ENCODE measurements around the gene MRPS27.

Gene MRPS27

DNA sequence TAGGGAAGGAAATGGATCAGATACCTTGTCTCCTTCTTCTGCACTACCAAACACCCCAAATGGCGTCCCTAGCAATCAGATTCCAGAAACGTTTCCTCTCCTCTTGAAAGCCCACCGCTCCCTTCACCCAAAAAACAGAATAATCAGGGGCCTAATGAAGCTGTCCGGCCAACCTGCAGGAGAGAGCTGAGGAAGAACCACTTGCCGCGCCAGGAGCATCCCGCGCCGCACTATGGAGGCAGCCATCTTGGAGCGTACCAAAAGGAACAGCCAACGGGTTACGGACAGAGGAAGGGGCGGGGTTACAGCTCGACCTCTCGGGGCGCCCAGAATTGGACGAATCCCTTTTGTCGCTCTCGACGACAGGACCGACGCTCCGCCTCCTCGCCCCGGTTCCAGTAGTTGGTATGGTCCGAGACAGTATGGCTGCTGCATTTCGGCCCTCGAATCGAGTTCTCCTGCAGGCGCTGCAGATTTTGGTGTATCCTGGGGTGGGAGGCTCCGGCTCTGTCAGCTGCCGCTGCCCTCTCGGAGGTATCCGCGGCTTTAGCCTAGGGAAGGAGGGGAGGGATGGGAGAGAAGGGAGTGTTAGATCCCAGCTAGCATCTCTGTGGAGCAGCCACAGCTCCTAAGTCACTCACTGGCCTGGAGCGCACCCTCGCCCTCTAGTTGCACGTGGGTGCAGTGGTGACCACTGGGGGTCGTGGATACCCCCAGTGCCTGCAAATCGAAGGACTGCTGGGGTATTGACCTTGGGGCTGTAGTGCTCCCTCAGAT, at the start of gene MRPS27, which contains the start of gene PTCD2:
Gene MRPS27, minus strand, starts transcription at position 265 of the 777 bp plus-strand sequence. Its CDS starts 19 bp downstream, at position 246.
Gene PTCD2, plus strand, starts transcription at position 398 of the 777 bp plus-strand sequence. Its CDS starts 10 bp downstream, at position 408.
- DNase-seq: peak; percentile 90

DNA sequence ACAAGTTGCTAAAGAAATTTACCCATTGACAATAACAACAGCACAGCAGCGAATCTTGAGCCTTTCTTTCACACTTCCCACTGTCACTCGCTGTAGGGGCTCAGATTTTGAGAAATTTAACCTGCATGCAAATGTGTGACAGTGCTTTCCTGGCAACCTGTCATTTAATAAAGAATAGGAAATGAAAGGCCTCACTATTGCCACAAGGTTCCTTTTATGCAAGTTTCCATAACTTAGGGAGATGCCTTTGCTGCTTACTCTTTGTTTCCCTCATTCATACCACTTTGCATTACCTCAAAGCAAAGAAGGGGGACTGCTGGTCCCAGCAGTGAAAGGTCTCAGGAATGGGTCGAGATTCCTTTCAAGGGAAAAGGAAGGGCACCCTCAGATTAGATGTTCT, 49.7 kb upstream of the MRPS27 start:
- no peak for DNase-seq

DNA sequence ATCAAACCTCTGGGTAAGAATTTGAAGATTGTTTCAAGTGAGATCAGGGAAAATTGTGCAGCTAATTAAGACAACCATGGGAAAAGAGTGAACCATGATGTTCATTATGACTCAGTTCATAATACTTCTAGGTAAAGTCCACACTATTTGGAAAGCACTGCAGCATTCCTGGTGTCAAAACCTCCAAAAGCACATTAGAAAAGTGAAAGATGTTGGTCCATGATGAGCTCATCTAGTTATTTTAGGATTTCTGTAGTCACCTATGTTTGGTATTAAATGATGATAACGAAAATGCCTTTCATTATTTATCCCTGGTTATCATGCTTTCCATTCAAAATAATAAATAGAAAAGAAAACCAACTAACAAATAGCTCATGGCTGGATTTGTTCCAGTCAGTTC, 49.3 kb upstream of the MRPS27 start:
- DNase-seq: no peak

DNA sequence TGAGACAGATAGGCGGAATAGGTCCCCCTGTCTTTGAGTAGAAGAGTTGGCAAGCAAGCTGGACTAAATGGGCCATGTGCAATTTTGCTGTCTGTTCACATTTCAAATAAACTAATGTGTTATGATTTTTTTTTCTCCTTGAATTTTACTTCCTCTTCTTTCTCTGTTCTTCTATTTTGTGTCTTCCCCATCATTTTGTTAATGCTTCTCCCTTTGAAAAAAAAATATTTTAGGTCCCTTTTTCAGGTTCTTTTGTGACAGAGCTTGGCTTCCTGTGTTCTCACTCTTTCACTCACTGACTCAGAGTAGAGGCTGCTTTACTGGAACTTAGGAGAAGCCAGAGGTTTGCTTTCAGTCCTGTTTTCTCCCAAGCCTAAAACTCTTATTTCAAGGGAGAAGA, 48.2 kb upstream of the MRPS27 start:
- no peak for DNase-seq

DNA sequence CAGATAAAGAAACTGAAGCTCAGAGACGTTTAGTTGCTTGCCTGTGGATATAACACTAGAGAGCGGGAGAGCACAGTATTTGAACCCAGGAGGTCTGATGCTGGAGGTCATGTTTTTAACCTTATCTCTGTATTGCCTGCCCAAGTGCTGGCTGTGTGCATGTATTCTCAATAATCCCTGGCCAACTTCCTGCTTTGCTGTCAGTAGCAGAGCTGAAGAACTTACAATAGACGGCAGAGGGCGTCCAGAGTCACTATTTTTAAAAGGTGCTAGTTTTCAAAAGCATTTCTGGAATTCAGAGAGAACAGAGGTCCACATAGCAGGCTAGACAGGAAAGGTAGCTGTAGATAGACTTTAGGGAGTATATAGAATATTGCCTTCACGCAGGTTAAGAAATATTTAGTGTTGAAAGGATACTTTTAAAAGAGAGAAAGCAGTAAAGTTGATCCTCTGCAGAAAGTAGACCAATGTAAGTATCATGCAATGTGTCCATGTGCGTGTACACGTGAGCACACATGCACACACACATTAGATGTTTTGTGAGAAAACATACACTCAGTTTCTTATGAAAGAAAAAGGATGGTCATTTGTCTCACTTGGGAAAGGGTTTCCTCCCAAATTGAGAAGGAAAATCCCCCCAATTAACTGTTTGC, 46.4 kb upstream of the MRPS27 start:
- DNase-seq: no peak

DNA sequence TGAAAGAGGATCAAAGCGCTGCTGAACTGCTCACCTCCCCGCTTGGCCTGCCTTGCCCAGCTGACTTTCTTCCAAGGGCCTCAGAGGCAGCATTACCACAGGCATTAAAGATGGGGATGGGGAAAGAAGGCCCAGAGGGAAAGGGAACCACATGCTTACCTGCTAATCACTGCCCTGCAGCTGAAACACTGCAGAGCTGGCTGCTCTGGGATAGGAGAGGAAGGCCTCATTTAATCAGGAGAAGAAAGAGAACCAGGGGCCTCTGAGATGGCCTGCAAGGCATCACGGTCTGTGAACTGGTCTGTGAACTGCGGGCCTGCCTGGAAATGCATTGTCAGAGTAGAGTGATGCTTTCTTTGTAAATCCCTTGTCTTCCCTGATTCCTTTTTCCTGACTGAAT, 44.9 kb upstream of the MRPS27 start:
- no peak for DNase-seq

DNA sequence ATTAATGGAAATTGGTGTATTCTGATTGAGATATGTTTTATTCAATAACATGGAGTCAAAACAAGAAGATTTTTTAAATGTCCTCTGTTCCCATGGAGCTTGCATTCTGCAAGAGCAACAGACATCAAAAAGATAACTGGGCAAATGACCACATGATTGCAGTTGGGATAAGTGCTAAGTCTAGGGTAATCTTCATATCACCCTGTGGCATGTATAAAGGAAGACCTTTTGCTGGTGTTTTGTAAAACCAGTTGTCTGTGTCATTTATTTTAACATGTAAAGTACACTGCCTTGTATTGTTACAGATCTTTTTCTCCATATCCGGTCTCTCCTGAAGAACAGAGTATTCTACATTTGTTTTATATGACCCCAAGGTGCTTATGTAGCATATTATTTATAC, 44.1 kb upstream of the MRPS27 start:
- no peak for DNase-seq

DNA sequence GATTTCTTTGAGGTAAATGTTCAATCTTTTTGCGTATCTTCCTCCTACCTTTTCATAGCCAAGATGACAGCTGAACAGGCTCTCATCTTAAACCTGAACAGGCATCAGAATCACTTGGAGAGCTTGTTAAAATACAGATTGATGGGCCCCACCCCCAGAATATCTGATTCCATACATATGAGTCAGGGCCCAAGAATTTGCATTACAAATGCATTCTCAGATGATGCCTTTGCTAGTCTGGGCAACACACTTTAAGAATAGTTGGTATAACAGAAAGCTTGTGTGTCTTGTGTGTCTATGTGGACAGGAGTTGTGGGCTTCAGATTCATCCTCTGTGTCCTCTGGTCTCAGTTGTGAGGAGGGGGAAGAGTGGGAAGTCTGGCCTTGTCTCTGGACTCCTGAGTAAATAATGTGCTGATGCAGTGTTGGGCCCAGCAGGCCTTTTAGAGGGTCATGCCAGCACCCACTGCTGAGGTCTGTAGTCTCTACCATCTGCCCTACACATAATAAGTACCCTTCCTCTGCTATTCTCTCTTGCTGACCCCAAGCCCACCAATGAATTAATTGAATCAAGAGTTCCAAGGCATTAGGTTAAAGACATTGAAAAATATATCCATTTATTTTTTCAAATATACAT, 43.2 kb upstream of the MRPS27 start:
- no peak for DNase-seq

DNA sequence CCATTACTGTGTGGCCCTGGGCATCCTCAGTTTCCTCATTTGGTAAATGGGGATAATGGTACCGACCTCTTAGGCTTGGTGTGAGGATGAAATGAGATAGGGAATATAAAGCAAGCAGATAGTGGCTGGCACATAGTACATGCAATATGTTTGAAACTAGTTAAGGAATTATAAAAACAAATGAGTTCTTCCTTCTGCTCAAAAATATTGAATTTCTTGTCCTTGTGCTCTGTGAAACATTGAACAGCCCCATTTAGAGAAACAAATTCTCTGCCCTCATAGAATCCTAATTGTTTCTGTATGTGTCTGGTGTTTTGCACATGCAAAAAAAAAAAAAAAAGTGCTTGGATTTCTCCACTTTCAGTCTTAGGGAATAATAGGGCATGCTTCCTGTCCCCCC, 39.8 kb upstream of the MRPS27 start:
- DNase-seq: no peak

DNA sequence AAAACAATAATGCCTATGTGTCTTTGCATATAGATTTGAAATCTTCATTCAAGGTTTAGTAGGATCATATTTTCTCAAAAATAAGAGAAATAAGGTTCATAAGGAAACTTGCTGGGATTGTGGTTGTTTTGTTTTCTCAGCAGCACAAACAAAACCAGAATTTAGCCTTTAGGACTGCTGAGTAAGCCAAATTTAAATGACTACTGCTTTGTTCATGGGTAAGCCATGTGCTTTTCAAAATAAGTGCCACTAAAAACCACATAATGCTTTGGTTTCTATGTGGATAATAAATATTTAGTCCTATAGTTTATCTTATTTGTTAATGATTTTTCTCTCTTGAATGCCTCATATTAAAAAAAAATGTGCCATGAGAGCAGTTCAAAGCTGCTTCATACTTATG, 38.9 kb upstream of the MRPS27 start:
- DNase-seq: no peak

DNA sequence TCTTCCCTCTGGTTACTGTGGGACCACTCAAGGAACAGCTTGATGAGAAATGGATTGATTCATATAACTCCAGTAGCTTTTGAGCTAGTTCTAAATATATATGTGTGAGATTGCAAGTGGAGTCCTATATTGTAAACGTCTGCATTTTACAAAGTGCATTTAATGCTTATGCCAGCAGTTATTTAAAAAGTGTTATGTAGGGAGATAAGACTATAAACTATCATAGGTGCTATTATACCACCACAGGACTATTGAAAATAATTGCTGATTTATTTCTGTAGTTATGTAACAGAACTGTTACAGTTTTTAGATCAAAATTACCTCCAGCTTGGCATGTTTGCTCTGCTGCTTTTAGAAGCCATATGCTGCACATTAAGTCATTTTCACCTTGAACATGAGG, 36.3 kb upstream of the MRPS27 start:
- DNase-seq: no peak

DNA sequence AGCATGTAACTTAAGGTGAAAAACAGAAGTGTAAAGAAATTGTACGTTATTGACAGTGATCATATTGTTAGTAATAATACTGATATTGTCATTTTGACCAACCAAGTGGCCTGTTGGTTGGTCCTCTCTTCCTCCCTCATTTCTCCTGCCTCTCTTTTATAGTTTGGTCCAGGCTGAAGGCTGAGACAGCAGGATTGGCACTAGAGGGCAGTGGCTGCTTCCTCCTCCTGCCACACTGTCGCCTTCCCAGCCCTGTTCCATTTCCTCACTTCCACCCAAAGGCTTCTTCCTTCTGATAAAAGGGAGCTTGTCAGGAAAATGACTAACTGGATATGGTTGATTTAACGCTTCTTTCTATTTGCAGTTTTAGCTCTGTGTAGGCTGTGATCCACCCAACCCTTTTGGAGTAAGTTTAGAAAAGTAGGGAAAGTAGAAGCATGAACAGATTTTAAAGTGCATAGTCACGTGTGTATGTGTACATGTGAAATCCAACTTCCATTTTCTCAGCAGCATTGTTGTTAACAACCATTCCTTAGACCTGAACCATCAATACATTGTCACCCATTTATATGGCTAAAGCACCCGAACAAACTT, 35.8 kb upstream of the MRPS27 start:
- DNase-seq: no peak

DNA sequence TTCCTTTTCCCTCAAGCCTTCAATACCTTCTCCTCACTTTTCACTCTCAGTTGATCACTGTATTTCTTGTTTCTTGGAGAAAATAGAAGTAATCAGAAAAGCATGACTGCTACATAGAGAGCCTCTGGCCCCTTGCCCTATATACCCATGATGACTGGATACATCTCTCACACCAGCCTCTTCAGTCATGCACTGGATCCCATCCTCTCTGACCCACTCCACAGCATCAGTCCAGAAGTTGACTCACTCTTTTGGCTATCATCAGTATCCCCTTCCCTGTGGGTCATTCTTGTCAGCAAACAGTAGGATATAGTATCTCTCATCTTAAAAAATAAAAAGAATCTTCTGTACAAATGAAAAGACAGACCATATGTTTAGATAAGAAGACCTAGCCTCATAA, 33.0 kb upstream of the MRPS27 start:
- DNase-seq: no peak

DNA sequence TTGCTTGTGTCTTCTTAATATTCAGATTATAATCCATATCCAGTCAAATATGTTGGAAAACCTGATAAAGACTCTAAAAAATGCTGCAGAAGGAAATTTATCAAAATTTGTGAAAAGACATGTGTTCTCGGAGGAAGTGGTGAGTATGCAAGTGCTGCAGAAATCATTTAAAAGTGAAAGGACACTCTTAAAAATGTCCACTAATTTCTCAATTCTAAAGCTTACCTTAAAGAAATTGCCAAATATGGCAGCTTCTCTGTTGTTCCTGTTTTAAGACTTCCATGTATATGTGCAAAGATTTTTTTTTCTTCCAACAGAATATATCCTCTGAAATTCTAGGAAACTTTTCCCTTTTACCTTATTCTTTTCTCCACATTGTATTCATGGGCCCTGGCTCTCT, 32.6 kb upstream of the MRPS27 start:
- no peak for DNase-seq

DNA sequence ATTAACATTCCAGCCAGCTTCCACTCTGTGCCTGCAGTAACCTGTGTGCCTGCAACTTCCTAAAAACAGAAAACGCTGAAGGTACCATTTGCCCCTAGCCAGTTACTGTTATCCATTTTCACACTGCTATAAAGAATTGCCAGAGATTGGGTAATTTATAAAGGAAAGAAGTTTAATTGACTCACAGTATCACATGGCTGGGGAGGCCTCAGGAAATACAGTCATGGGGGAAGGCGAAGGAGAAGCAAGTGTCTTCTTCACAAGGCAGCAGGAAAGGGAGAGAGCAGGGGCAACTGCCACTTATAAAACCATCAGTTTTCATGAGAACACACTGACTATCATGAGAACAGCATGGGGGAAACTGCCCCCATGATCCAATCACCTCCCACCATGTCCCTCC, 31.3 kb upstream of the MRPS27 start:
- DNase-seq: no peak

DNA sequence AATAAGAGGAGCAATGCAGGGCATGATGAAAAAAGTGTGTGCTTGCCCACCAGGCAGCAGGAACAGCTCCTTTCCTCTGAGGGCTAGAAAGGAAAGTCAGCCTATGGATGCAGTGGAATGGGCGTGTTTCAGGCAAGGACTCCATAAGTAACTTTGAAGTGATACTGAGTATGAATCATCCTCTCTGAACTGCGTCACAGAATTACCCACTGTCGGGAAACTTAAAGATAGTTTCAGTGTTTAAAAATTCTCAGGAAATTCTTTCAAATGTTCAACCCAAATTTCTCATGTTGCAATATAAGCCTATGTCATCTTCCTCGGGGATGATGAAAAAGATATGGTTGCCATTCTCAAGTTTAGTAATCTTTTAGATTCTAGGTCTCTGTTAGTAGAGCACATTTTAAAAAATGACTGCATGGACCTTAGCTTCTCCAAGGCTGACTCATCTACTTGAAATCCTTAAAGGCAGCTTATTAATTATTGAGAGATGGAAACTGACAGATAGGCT, 27.8 kb upstream of the MRPS27 start:
- no peak for DNase-seq

DNA sequence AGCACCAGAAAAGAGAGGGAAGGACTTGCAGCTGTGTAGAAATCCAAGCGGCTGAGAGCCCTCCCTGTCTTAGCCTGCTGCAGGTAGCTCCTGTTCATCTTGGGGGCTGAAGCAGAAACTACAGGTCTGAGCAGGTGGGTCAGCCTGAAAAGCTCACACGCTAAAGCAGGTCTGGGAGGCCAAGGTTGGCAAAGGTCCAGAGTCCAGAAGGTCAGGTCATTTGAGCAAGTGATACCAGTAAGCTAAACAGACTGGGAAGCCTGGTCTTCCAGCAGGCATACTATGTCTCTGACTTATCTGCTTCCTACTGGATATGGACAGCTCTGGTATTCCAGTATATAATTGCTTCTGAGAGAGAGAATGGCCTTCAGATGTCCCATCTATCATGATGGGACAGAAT, 26.4 kb upstream of the MRPS27 start:
- no peak for DNase-seq

DNA sequence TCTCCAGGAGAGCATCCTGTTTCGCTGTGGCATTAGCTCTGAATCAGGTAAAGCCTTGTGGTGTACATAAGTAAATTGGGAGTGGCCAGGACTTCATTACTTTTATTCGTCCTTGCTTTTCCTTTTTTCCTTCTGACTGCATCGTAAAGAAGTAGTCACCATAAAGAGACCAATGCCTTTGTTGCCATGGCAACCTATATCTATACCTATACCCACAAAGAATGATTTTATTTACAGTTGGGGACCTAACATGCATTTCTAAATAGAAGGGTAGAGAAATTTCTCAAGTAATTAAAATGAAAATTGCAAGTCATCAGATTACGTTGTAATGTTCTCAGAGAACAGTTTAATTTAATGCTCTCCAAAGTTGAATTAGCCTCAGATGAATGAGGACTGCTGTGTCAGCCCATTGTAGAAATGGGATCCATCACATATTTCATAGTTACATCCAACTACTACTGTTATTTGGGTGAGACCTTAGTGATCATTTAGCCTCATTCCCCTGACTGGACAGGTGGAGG, 18.7 kb upstream of the MRPS27 start:
- DNase-seq: no peak

DNA sequence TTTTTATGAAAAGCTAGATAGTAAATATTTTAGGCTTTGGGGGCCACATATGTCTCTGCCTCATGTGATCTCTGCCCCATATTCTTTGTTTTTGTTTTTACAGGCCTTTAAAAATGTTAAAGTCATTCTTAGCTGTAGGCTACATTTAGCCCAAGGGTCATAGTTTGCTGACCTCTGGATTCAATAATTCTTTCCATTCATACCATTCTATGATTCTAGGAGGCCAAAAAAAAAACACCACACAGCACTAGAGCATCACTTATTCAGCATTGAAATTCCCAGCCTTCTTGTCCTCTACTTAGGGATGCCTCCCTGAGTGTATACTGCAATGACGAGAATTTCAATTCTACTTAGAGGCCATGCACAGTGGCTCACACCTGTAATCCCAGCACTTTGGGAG, 17.1 kb upstream of the MRPS27 start:
- DNase-seq: no peak

DNA sequence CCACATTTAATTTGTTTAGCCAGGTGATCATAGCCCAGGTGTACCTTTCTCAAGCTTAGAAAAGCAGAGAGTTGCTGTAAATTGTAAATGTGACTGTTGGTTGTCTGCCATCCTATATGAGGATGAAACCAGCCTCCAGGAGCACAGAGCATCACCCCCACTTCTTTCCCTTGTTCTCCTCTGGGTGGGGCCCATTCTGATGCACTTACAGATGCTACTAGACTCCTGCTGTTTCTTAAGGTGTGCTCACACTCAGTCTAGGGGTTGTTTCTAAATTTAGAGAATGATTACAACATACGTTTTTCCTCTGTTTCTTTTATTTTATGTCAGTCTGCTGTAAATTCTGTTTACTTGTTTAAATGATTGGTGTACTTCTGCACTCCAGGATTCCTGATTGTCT, 10.7 kb upstream of the MRPS27 start:
- no peak for DNase-seq

DNA sequence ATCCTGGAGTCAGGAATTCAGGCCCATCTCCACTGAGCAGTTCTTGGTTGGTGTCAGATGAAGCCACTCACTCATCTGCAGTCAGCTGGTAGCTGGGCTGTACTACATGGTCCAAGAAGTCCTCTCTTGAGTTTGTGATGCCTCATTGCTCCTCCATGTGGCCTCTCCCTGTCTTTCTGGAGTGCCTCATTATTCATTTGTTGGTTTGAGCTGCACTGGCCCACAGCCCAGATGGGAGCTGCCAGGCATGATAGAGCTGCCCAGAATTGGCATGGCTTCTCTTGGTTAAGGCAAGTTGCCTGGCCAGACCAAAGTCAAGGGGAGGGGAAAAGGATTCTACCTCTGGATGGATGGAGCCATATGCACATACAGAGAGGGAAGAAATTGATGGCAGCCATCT, 8.1 kb upstream of the MRPS27 start:
- no peak for DNase-seq

DNA sequence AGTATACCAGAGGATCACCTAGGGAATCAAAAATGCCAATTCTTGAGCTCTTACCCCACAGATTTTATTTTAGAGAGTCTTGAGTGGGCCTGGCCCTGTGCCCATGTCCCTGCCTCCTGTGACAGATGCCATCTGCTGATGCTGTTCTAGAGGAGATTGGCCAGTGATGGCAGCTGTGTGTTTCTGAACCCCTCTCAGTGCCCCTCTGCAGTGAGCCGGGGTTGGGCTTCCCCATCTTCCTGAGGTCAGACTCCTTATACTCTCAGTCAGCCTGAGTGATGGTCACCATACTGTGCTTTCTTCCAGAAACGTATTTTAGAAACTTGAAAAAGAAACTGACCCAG, 6.2 kb upstream of the MRPS27 start:
- DNase-seq: no peak

DNA sequence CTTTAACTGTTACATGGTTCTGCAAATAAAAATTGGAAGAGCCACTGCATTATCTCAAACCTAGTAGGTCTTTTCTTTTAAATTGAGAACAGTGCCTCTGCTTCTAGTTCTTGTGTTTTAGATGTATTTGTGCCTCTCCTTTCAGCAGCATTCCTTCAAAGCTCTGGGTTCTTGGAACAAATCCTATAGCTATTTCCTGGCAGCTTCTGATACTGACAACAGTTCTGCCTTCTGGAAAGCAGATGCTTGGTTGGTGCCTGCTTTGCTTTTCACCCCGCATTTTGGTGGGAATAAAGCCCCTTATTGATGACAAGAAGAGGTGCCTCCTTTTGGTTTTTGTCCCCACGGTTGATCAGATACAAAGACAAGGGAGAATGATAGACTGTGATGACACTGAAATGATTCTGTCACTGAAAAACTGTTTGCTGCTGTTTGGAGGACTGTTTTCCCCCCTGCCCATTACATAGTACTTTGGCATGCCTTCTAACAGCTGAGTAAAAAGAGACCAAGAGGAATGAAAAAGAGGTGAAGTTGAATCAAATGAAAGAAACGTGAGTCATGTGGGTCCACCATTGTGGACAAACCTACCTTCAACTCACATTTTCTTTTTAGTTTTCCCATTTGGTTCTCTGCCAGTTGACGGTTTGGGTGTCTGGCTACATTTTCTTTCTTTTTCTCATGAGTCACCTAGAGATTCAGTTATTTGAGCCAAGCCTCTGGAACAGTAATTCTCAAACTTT, 5.7 kb upstream of the MRPS27 start:
- DNase-seq: no peak

Data from activated effector memory CD4-positive, alpha-beta T cell treated with Interleukin-2 at 50 U/mL for 16 hours (primary cell).